ENCODE measurements around the gene TMPRSS6. TPM values are rescaled to one million over a fixed set of nuclear protein-coding genes. Genes with fewer than 3 reads are reported as not detected.
A peak's percentile ranks its signal among the peaks of the same experiment; 100 is the strongest.

The TMPRSS6 gene
- total RNA-seq, 1 experiment from 2014 or later = not detected

- H3K27ac Mint-ChIP-seq (ENCODE audit: unreplicated experiment) = no peak overlapping the region
- CTCF ChIA-PET = interaction anchor here (1.0 kb wide), 1 partner anchor 10 kb away, joined by 3 read pairs; no protein-coding TSS in a partner anchor
- intact Hi-C loops (cut with micrococcal nuclease; ENCODE audit: unreplicated experiment) = no loop called here
Measured at GRCh38 chr22:37016134-37016910, 93.2 kb downstream of the TMPRSS6 start.

GRCh38 chr22:37015587-37015878, 94.0 kb downstream of the TMPRSS6 start:
- Mint-ChIP-seq H3K27me3 (ENCODE audit: unreplicated experiment) (no peaks in the 10 kb centered on the region), H3K27ac (ENCODE audit: unreplicated experiment) (peak overlapping the region; percentile 53), H3K4me1 (ENCODE audit: low read depth, unreplicated experiment) (peaks cover 26% of the 10 kb centered on the region), H3K9me3 (ENCODE audit: low read depth, unreplicated experiment) (no peaks in the 10 kb centered on the region), H3K4me3 (ENCODE audit: low read depth, unreplicated experiment) (no peak overlapping the region), H3K36me3 (ENCODE audit: insufficient read depth, unreplicated experiment) (peaks cover 63% of the 10 kb centered on the region)
- intact Hi-C loops (cut with micrococcal nuclease; ENCODE audit: unreplicated experiment) = no loop called here
- no peak for TF ChIP-seq CTCF (IDR thresholded peaks at IDR 0.05; ENCODE audit: unreplicated experiment)
- no peak for DNase-seq
- CTCF ChIA-PET = interaction anchor here (1.1 to 1.5 kb wide), 2 partner anchors 29 to 38 kb away, joined by 3 to 5 read pairs; no protein-coding TSS in a partner anchor
- BruUV-seq (replicated peaks) = no TSS peak

More at GRCh38 chr22:37016134-37016910, 93.2 kb downstream of the TMPRSS6 start:
- no peak for TF ChIP-seq CTCF (IDR thresholded peaks at IDR 0.05; ENCODE audit: unreplicated experiment)
- DNase-seq = no peak
- BruUV-seq (replicated peaks) = no TSS peak
- Mint-ChIP-seq H3K9me3 (ENCODE audit: low read depth, unreplicated experiment) (no peaks in the 10 kb centered on the region), H3K4me3 (ENCODE audit: low read depth, unreplicated experiment) (peak overlapping the region; percentile 95), H3K4me1 (ENCODE audit: low read depth, unreplicated experiment) (peaks cover 29% of the 10 kb centered on the region), H3K27me3 (ENCODE audit: unreplicated experiment) (no peaks in the 10 kb centered on the region), H3K36me3 (ENCODE audit: insufficient read depth, unreplicated experiment) (peaks cover 62% of the 10 kb centered on the region)

Other genes starting within 250 kb of the TMPRSS6 start
- gene NCF4, start 248.7 kb downstream of the TMPRSS6 start, total RNA-seq (2022) = 0.54 TPM in 1 of 2 replicates, not detected in the other
- gene CSF2RB, start 196.1 kb downstream of the TMPRSS6 start, total RNA-seq (2022) = not detected in 2 replicates
- 52.2 and 64.7 TPM in 2 replicates for gene TST, start 90.3 kb downstream of the TMPRSS6 start, total RNA-seq (2022)
- gene MPST, start 90.0 kb downstream of the TMPRSS6 start, total RNA-seq (2022) = 60.8 and 73.0 TPM in 2 replicates
- gene KCTD17, start 58.0 kb downstream of the TMPRSS6 start, total RNA-seq (2022) = 19.6 and 19.8 TPM in 2 replicates
- gene IL2RB, start 40.2 kb upstream of the TMPRSS6 start, total RNA-seq (2022) = not detected in 2 replicates
- 6.2 and 7.5 TPM in 2 replicates for gene C1QTNF6, start 78.5 kb upstream of the TMPRSS6 start, total RNA-seq (2022)
- gene SSTR3, start 102.8 kb upstream of the TMPRSS6 start, total RNA-seq (2022) = not detected in 2 replicates
- 21.0 and 24.0 TPM in 2 replicates for gene RAC2, start 134.6 kb upstream of the TMPRSS6 start, total RNA-seq (2022)
- 0.38 and 0.59 TPM in 2 replicates for gene CYTH4, start 172.8 kb upstream of the TMPRSS6 start, total RNA-seq (2022)

All from Calu3 (cell line).